CD4-positive, alpha-beta T cell treated with Interleukin-1 beta for 1 hour (primary cell): ENCODE data around the gene HLA-DRB1.
"Not testable (repeated sequence)": the region's sequence is repeated elsewhere in the genome, so short reads cannot be mapped to it uniquely, and the experiment has no call there.

Source experiments
- DNase-seq, 2 donors: peaks; one replicate each; pipeline ENCODE4 v3.0.0-alpha.2; 2020 to 2022

The HLA-DRB1 gene

DNA sequence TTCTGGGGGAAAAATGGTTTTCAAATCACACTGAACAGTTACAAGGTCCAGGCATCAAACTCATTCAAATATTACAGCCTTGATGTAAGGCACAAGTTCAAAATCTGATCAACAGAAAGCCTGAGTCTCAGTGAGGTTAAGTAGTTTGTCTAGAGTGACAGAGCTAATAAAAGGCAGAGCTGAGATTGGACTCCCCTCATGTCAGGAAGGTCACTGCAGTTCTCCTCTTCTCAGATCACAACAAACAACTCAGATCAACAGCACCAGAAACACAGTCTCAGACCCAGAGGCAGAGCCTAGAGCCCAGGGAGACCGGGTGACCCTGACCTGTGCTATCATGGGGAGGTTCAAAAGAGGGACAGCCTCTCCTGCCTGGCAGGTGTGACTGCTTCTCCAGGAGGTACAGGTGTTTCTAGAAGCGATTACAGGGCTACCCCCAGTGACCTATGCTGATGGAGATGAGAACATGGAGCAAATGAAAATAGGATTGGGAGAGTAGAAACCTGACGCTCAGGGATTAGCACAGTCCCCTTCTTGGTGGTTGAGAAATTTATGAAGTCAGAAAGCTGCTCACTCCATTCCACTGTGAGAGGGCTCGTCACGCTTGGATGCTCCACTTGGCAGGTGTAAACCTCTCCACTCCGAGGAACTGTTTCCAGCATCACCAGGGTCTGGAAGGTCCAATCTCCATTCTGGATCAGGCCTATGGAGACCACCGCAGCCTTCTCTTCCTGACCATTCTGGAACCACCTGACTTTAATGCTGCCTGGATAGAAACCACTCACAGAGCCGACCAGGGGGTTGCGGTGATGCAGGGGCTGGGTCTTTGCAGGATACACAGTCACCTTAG, 35.3 kb downstream of the HLA-DRB1 start:
- no peak for DNase-seq

DNA sequence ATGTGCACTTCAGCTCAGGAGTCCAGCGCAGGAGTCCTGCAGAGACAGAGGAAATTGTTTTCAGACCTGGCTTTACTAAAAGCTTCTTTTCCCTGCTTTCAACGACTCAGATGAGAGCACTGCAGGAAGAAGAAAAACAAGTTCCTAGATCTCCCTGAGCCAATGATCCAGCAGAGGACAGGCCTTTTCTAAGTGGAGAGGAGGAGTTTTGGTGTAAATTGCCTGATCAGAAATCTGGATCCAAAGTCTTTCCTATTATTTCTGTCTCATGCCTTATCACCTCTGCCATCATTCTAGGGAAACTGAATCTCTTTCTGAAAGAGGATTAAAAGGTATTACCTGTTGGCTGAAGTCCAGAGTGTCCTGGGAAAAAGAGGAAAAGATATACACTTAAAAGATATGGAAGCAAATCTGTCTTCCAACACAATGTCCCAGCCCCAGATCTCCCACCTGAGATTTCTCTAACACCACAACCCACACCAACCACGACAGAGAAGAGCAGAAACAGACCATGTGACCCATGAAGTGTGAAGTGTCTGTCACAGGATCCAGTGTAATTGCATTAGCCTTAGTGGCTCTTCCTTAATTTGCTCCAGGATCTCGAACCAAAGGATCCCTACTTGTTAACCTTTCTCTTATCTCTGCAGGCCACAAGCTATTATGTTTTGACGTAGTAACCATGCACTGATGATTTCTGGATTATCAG, 36.5 kb downstream of the HLA-DRB1 start:
- DNase-seq = no peak

- DNase-seq = no peak
Observed at GRCh38 chr6:32551410-32551809, 38.2 kb downstream of the HLA-DRB1 start.

DNA sequence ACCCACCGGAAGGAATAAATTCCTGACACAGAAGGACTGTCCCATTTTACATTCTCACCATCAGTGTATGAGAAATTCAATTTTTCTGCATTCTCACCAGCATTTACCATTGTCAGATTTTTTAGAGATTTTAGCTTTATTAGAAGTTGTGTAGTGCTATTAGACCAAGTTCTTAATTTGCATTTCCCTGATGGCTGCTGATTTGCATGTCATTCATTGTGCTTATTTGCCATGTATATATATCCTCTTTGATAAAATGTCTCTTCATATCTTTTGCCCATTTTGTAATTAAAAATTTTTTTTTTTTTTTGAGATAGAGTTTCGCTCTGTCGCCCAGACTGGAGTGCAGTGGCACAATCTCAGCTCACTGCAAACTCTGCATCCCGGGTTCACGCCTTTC, 49.8 kb downstream of the HLA-DRB1 start:
- DNase-seq = no peak

GRCh38 chr6:32530431-32530793, 59.2 kb downstream of the HLA-DRB1 start:
- not testable (repeated sequence) for DNase-seq

GRCh38 chr6:32529697-32530430, 59.8 kb downstream of the HLA-DRB1 start, which contains the start of gene HLA-DRB5:
Gene HLA-DRB5, minus strand, starts transcription at chr6:32530287. Its CDS starts 63 bp downstream, at chr6:32530224.
- DNase-seq = peak; percentile 48 to 63
